Measurements from ENCODE around the gene CYP27A1.
A peak's percentile ranks its signal among the peaks of the same experiment; 100 is the strongest.

Gene CYP27A1

DNA sequence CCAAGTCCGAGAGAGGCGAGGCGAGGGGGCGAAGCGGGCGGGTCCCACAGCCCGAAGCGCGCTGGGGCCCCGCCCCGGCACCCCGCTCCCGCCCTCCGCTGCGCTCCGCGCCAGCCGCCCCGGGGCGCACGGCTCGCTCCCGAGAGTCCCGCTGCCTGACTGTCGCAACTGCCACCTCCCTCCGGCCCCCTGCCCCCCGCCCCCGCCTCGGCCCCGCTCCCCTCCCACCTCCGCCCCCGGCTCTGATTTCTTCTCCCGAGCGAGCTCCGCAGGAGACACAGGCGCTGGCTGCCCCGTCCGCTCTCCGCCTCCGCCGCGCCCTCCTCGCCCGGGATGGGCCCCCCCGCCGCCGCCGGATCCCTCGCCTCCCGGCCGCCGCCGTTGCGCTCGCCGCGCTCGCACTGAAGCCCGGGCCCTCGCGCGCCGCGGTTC, 77.6 kb downstream of the CYP27A1 start, which contains the start of gene WNT6:
Gene WNT6 (plus strand): TSS at position 250 of the 432 bp plus-strand sequence. CDS start 233 bp downstream, outside the sequence.
- no peak for DNase-seq (ENCODE audit: low read depth)

GRCh38 chr2:218859988-218860831, 78.3 kb downstream of the CYP27A1 start:
- no peak for DNase-seq (ENCODE audit: low read depth)

GRCh38 chr2:218860950-218861381, 79.0 kb downstream of the CYP27A1 start:
- DNase-seq (ENCODE audit: low read depth) = peak; percentile 89

DNA sequence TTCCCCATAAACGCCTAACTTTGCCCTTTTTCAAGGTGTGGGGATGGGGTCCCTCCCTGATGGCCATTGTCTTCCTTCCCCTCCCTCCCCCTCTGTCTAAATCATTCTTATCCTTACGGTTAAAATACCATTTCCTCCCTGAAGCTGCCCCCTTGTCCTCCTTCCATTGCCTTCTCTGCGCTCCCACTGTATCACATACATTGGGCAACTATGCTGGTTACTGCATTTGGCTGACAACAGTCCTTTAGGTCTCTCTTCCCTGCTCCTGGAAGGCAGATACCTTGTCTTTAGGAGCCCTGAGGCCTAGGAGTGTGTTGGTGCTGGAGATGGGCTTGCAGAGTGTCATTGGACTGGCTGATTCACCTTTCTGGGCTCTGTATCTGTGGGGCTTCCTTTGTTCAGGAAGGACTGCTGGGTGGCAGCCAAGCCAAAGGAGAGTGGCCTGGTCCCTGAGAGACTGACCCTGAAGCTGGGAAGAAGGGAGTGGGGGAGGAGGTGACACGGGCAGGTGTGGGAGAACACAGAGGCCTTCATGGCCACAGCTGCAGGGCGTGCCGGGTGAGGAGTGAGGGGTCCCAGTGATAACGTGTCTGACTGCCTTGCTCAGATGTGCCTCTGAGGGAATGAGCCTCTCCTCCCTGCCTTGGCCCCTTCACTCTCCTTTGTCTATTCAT, 79.8 kb downstream of the CYP27A1 start:
- DNase-seq (ENCODE audit: low read depth) = no peak

- no peak for DNase-seq (ENCODE audit: low read depth)
Observed at GRCh38 chr2:218863021-218863520, 81.1 kb downstream of the CYP27A1 start.

Data from EH (cell line).